HEK293 (cell line): ENCODE measurements around the gene PES1.

Source experiments
- CTCF ChIA-PET: fragments of 350-600 bp; formaldehyde crosslinking; extraction: SDS; loops from one replicate; lab custom pipeline; 2021; ENCODE audit warnings: antibody characterized with exemption; lab: Yijun Ruan, JAX
- POLR2A ChIA-PET: fragments of 300-600 bp; formaldehyde crosslinking; extraction: SDS; loops from one replicate; lab custom pipeline; 2020; ENCODE audit warnings: antibody characterized with exemption, inconsistent platforms; lab: Yijun Ruan, JAX
- H3K27ac ChIP-seq: fragments of 200-500 bp; sonication (Bioruptor generic); 2 replicates; pipeline ENCODE4 v1.5.1; 2014; ENCODE audit warnings: low read depth, low read length, control low read depth, inconsistent platforms; ENCODE audit errors: extremely low read depth
- H3K36me3 ChIP-seq, 2 experiments: fragments of 200-500 bp in 1 of 2; sonication (Bioruptor generic) in 1 of 2; 1 replicate in 1 of 2; 2 replicates in 1 of 2; pipeline ENCODE4 v1.5.1; 2014 to 2017; ENCODE audit warnings: inconsistent platforms in 2 of 2, low read length in 2 of 2; ENCODE audit not compliant: control insufficient read depth in 2 of 2, insufficient read depth in 1 of 2
- H3K4me1 ChIP-seq: fragments of 200-500 bp; sonication (Bioruptor generic); 2 replicates; pipeline ENCODE4 v1.5.1; 2014; ENCODE audit warnings: mild to moderate bottlenecking, low read length, inconsistent platforms; ENCODE audit not compliant: control insufficient read depth, insufficient read depth
- H3K4me3 ChIP-seq: 2 replicates; pipeline ENCODE4 v1.5.1; 2011; ENCODE audit warnings: low read depth, mild to moderate bottlenecking, control low read depth, low read length, moderate library complexity
- H3K9me3 ChIP-seq: fragments of 200-500 bp; sonication (Bioruptor generic); 2 replicates; pipeline ENCODE4 v1.5.1; 2014; ENCODE audit warnings: low read depth, low read length, inconsistent platforms; ENCODE audit not compliant: control insufficient read depth, insufficient read depth
- GLIS1 ChIP-seq: fragments of 450-650 bp; formaldehyde crosslinking; IDR thresholded peaks from 2 replicates; pipeline ENCODE4 v1.5.1; 2016; ENCODE audit warnings: missing biosample characterization, missing genetic modification characterization
- KLF1 ChIP-seq: fragments of 450-650 bp; formaldehyde crosslinking; IDR thresholded peaks from 2 replicates; pipeline ENCODE4 v1.5.1; 2016; ENCODE audit warnings: missing biosample characterization, missing genetic modification characterization
- SP7 ChIP-seq: fragments of 450-650 bp; formaldehyde crosslinking; IDR thresholded peaks from 2 replicates; pipeline ENCODE4 v1.5.1; 2016; ENCODE audit warnings: missing biosample characterization, missing genetic modification characterization
- ZBTB7A ChIP-seq: fragments of 450-650 bp; formaldehyde crosslinking; IDR thresholded peaks from 2 replicates; pipeline ENCODE4 v1.5.1; 2016; ENCODE audit warnings: low read depth, missing biosample characterization, missing genetic modification characterization
- ZEB2 ChIP-seq: fragments of 450-650 bp; formaldehyde crosslinking; IDR thresholded peaks from 2 replicates; pipeline ENCODE4 v1.5.1; 2016; ENCODE audit warnings: missing biosample characterization, missing genetic modification characterization
- ZFHX2 ChIP-seq: fragments of 450-650 bp; formaldehyde crosslinking; conservative IDR thresholded peaks from 2 replicates; pipeline ENCODE4 v1.5.1; 2016; ENCODE audit warnings: missing biosample characterization, missing genetic modification characterization
- ZNF114 ChIP-seq: fragments of 450-650 bp; formaldehyde crosslinking; IDR thresholded peaks from 2 replicates; pipeline ENCODE4 v1.5.0; 2017; ENCODE audit warnings: missing biosample characterization, missing genetic modification characterization
- ZNF202 ChIP-seq: fragments of 450-650 bp; formaldehyde crosslinking; IDR thresholded peaks from 2 replicates; pipeline ENCODE4 v1.5.1; 2016; ENCODE audit warnings: missing biosample characterization, missing genetic modification characterization, borderline replicate concordance
- ZNF324 ChIP-seq: fragments of 450-650 bp; formaldehyde crosslinking; IDR thresholded peaks from 2 replicates; pipeline ENCODE4 v1.5.1; 2016; ENCODE audit warnings: missing biosample characterization, missing genetic modification characterization
- ZNF600 ChIP-seq: fragments of 450-650 bp; formaldehyde crosslinking; IDR thresholded peaks from 2 replicates; pipeline ENCODE4 v1.5.1; 2016; ENCODE audit warnings: missing biosample characterization, missing genetic modification characterization
- ZNF623 ChIP-seq: fragments of 450-650 bp; formaldehyde crosslinking; IDR thresholded peaks from 2 replicates; pipeline ENCODE4 v1.5.1; 2016; ENCODE audit warnings: missing biosample characterization, missing genetic modification characterization
- ZNF747 ChIP-seq: fragments of 450-650 bp; formaldehyde crosslinking; IDR thresholded peaks from 2 replicates; pipeline ENCODE4 v1.5.1; 2016; ENCODE audit warnings: missing biosample characterization, missing genetic modification characterization
- ZNF777 ChIP-seq: fragments of 450-650 bp; formaldehyde crosslinking; IDR thresholded peaks from 2 replicates; pipeline ENCODE4 v1.5.1; 2017; ENCODE audit warnings: missing biosample characterization, missing genetic modification characterization, borderline replicate concordance
- ZNF830 ChIP-seq: fragments of 450-650 bp; IDR thresholded peaks from 2 replicates; pipeline ENCODE4 v1.5.0; 2018; ENCODE audit warnings: missing biosample characterization, missing genetic modification characterization, low read depth, mild to moderate bottlenecking, moderate library complexity
- ZSCAN16 ChIP-seq: fragments of 450-650 bp; formaldehyde crosslinking; IDR thresholded peaks from 2 replicates; pipeline ENCODE4 v1.5.1; 2016; ENCODE audit warnings: missing biosample characterization, missing genetic modification characterization
- ZXDB ChIP-seq: fragments of 450-650 bp; formaldehyde crosslinking; IDR thresholded peaks from 2 replicates; pipeline ENCODE4 v1.5.1; 2016; ENCODE audit warnings: missing biosample characterization, missing genetic modification characterization
- TF ChIP-seq, protein P1 (sequence below): fragments of 450-650 bp; formaldehyde crosslinking; IDR thresholded peaks from 2 replicates; pipeline ENCODE4 v1.5.1; 2016; ENCODE audit warnings: missing biosample characterization, missing genetic modification characterization, borderline replicate concordance
- TF ChIP-seq, protein P2 (sequence below): fragments of 450-650 bp; formaldehyde crosslinking; IDR thresholded peaks from 2 replicates; pipeline ENCODE4 v1.5.1; 2016; ENCODE audit warnings: missing biosample characterization, missing genetic modification characterization
- TF ChIP-seq, protein P3 (sequence below): fragments of 450-650 bp; formaldehyde crosslinking; IDR thresholded peaks from 2 replicates; pipeline ENCODE4 v1.5.1; 2016; ENCODE audit warnings: missing biosample characterization, missing genetic modification characterization
- TF ChIP-seq, protein P4 (sequence below): fragments of 450-650 bp; formaldehyde crosslinking; IDR thresholded peaks from 2 replicates; pipeline ENCODE4 v1.5.1; 2016; ENCODE audit warnings: missing biosample characterization, missing genetic modification characterization
- TF ChIP-seq, protein P5 (sequence below): fragments of 450-650 bp; formaldehyde crosslinking; IDR thresholded peaks from 2 replicates; pipeline ENCODE4 v1.5.1; 2017; ENCODE audit warnings: missing biosample characterization, missing genetic modification characterization

PES1 gene

DNA sequence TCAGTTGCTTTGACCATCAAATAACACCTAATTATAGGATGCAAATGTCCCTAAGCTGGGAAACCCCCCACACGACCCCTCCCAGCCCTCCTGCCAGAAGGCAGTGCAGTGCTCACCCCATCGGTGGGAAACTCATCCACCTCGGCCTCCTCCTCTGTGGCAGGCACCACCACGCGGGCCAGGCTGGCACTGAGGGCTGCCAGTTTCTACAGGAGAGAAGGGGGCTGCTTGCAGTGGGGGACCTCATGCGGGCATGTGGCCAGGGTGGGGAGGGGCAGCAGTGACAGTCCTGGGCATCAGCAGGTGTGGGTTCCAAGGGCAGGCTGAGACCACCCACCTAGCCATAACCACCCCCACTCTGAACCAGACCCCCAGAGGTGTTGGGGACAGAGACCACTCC, 10.8 kb downstream of the PES1 start:
- Histone ChIP-seq H3K36me3 (peaks cover 17 to 99% of the 10 kb centered on the region in 2 experiments), H3K4me1 (no peaks in the 10 kb centered on the region), H3K9me3 (no peaks in the 10 kb centered on the region), H3K4me3 (no peak overlapping the region), H3K27ac (no peak overlapping the region)
- ChIA-PET CTCF (no interaction called here), POLR2A (interaction anchor here (0.9 kb wide), 1 partner anchor 11 kb away, joined by 3 read pairs; no protein-coding TSS in a partner anchor)
- no peak for TF ChIP-seq ZXDB
- TF ChIP-seq ZNF777 (tag by site-specific recombination) = no peak
- TF ChIP-seq, protein P1, sequence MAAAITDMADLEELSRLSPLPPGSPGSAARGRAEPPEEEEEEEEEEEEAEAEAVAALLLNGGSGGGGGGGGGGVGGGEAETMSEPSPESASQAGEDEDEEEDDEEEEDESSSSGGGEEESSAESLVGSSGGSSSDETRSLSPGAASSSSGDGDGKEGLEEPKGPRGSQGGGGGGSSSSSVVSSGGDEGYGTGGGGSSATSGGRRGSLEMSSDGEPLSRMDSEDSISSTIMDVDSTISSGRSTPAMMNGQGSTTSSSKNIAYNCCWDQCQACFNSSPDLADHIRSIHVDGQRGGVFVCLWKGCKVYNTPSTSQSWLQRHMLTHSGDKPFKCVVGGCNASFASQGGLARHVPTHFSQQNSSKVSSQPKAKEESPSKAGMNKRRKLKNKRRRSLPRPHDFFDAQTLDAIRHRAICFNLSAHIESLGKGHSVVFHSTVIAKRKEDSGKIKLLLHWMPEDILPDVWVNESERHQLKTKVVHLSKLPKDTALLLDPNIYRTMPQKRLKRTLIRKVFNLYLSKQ (tag by site-specific recombination) = no peak
- TF ChIP-seq, protein P2, sequence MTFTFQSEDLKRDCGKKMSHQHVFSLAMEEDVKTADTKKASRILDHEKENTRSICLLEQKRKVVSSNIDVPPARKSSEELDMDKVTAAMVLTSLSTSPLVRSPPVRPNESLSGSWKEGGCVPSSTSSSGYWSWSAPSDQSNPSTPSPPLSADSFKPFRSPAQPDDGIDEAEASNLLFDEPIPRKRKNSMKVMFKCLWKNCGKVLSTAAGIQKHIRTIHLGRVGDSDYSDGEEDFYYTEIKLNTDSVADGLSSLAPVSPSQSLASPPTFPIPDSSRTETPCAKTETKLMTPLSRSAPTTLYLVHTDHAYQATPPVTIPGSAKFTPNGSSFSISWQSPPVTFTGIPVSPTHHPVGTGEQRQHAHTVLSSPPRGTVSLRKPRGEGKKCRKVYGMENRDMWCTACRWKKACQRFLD (tag by site-specific recombination) = no peak
- no peak for TF ChIP-seq ZNF623

DNA sequence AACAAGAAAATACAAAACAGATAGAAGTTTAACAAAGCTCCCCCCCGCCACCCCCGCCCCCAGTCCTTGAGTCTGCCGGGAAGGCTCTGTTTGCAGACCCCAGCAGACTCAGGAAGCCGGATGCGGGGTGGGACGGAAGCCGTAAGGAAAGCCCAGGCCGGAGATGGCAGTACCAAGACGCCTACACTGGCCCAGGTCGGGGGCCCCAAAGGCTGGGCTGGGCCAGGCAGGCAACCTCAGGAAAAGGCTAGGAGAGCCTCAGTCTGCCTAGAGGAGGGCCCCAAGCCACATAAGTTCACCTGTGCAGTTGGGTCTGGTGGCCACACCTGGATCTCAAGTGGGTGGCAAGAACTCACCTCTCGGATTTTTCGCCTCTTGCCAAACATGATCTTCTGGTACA, 13.2 kb downstream of the PES1 start:
- Histone ChIP-seq H3K36me3 (peaks cover 15 to 87% of the 10 kb centered on the region in 2 experiments), H3K4me1 (no peaks in the 10 kb centered on the region; the same call in 1 of the 2 replicates), H3K9me3 (no peaks in the 10 kb centered on the region), H3K4me3 (no peak overlapping the region), H3K27ac (no peak overlapping the region)
- CTCF ChIA-PET = interaction anchor here (0.6 to 1.0 kb wide), 2 partner anchors 29 to 1035 kb away, joined by 3 read pairs; no protein-coding TSS in a partner anchor
- POLR2A ChIA-PET = no interaction called here
- TF ChIP-seq KLF1 (tag by site-specific recombination) (no peak), ZNF747 (no peak), ZNF830 (tag by site-specific recombination) (no peak), ZSCAN16 (tag by site-specific recombination) (no peak), ZEB2 (tag by site-specific recombination) (no peak)
- TF ChIP-seq, protein P3, sequence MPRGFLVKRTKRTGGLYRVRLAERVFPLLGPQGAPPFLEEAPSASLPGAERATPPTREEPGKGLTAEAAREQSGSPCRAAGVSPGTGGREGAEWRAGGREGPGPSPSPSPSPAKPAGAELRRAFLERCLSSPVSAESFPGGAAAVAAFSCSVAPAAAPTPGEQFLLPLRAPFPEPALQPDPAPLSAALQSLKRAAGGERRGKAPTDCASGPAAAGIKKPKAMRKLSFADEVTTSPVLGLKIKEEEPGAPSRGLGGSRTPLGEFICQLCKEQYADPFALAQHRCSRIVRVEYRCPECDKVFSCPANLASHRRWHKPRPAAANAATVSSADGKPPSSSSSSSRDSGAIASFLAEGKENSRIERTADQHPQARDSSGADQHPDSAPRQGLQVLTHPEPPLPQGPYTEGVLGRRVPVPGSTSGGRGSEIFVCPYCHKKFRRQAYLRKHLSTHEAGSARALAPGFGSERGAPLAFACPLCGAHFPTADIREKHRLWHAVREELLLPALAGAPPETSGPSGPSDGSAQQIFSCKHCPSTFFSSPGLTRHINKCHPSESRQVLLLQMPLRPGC (tag by site-specific recombination) = no peak

DNA sequence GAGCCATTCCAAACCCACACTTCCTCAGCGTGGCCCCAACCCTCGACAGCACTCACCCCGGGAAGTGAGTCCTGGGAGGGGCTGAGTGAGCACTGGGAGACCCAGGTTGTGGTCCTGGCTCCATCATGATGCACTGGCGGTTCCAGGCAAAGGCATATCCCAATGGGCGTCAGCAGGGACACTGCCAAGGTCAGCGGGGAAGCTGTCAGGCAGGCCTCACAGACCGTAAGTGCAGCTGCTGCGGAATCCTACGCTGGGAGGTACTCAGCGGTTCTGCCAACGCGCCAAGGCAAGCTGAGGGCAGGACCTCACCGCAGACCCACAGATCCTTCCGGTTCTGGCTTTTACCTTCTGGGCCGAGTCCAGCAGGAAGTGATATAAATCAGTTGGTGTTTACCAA, 15.9 kb downstream of the PES1 start:
- Histone ChIP-seq H3K4me3 (no peak overlapping the region), H3K27ac (no peak overlapping the region), H3K4me1 (no peaks in the 10 kb centered on the region; the same call in 1 of the 2 replicates), H3K36me3 (peaks cover 10 to 61% of the 10 kb centered on the region in 2 experiments), H3K9me3 (no peaks in the 10 kb centered on the region)
- TF ChIP-seq ZNF202 (tag by site-specific recombination) (no peak), ZNF600 (tag by site-specific recombination) (peak; percentile 37)
- ChIA-PET CTCF (no interaction called here), POLR2A (no interaction called here)

DNA sequence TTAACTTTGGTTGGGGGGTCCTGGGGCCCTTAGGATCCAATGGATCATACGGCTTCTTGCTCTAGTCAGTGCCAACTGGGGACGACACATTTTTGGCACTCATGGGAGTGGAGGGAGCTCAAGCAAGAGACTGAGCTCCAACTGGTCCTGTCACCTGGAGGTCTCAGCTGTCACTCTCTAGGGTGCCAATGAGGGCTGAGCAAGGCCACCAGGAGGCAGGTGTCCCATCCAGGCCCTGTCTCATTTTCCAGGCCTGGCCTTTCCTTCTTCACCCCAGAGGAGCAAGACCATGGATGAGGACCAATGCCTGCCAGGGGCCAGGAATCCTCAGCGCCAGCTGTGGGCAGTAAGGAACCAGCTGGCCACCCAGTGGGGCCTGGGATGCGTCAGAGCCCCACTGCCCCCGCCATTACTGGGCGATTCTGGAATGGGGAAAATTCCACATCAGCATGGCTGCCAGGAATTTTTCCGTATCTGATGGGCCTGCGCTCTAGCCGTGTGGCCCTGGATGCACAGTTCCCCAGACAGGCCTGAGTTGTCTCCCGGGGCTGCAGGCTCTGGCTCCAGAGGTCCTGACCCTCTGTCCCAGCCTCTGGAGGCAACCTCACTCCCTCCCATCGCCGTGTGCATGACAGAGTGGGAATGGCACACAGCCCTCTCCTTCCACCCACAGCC, 16.6 kb downstream of the PES1 start:
- H3K9me3 ChIP-seq = no peaks in the 10 kb centered on the region
- peak overlapping the region; percentile 27; the same call in 1 of the 2 replicates for H3K4me3 ChIP-seq
- no peaks in the 10 kb centered on the region; the same call in 1 of the 2 replicates for H3K4me1 ChIP-seq
- H3K36me3 ChIP-seq = peaks cover 10 to 53% of the 10 kb centered on the region in 2 experiments
- ChIA-PET POLR2A (interaction anchor here (0.5 to 1.7 kb wide), 3 partner anchors 14 to 145 kb away, joined by 3 to 4 read pairs (median 4); partner anchors contain the start of gene PES1), CTCF (no interaction called here)
- no peak overlapping the region for H3K27ac ChIP-seq
- no peak for TF ChIP-seq SP7 (tag by site-specific recombination)
- TF ChIP-seq ZFHX2 (tag by site-specific recombination) = no peak
- no peak for TF ChIP-seq ZNF324 (tag by site-specific recombination)
- TF ChIP-seq ZNF114 = no peak
- TF ChIP-seq ZBTB7A (tag by site-specific recombination) = no peak
- TF ChIP-seq, protein P4, sequence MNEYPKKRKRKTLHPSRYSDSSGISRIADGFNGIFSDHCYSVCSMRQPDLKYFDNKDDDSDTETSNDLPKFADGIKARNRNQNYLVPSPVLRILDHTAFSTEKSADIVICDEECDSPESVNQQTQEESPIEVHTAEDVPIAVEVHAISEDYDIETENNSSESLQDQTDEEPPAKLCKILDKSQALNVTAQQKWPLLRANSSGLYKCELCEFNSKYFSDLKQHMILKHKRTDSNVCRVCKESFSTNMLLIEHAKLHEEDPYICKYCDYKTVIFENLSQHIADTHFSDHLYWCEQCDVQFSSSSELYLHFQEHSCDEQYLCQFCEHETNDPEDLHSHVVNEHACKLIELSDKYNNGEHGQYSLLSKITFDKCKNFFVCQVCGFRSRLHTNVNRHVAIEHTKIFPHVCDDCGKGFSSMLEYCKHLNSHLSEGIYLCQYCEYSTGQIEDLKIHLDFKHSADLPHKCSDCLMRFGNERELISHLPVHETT = no peak
- TF ChIP-seq, protein P5, sequence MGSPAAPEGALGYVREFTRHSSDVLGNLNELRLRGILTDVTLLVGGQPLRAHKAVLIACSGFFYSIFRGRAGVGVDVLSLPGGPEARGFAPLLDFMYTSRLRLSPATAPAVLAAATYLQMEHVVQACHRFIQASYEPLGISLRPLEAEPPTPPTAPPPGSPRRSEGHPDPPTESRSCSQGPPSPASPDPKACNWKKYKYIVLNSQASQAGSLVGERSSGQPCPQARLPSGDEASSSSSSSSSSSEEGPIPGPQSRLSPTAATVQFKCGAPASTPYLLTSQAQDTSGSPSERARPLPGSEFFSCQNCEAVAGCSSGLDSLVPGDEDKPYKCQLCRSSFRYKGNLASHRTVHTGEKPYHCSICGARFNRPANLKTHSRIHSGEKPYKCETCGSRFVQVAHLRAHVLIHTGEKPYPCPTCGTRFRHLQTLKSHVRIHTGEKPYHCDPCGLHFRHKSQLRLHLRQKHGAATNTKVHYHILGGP = no peak
- peak; percentile 21; the same call in 1 of the 2 replicates for TF ChIP-seq GLIS1
